Neural cell (in vitro differentiated cells): ENCODE results near the gene NDUFAF3.

Source experiments
- EZH2 ChIP-seq: fragments of 200-600, 300-800 bp; shearing (Covaris generic), sonication (generic); IDR thresholded peaks from 2 replicates; pipeline ENCODE4 v1.6.1; 2014; ENCODE audit warnings: antibody characterized with exemption, low read length, borderline replicate concordance, mild to moderate bottlenecking; ENCODE audit not compliant: insufficient read depth, poor library complexity, severe bottlenecking
- TAF1 ChIP-seq: IDR thresholded peaks from 2 replicates; pipeline ENCODE4 v1.6.1; 2012; ENCODE audit warnings: low read depth
- TF ChIP-seq, protein P1 (sequence below): fragments of 450-650 bp; IDR thresholded peaks from 2 replicates; pipeline ENCODE4 v1.5.1; 2014; ENCODE audit warnings: antibody characterized with exemption, mild to moderate bottlenecking, moderate library complexity; ENCODE audit not compliant: poor library complexity, severe bottlenecking
- TF ChIP-seq, protein P2 (sequence below): IDR thresholded peaks from 2 replicates; pipeline ENCODE4 v1.6.1; 2012; ENCODE audit warnings: borderline replicate concordance

DNA sequence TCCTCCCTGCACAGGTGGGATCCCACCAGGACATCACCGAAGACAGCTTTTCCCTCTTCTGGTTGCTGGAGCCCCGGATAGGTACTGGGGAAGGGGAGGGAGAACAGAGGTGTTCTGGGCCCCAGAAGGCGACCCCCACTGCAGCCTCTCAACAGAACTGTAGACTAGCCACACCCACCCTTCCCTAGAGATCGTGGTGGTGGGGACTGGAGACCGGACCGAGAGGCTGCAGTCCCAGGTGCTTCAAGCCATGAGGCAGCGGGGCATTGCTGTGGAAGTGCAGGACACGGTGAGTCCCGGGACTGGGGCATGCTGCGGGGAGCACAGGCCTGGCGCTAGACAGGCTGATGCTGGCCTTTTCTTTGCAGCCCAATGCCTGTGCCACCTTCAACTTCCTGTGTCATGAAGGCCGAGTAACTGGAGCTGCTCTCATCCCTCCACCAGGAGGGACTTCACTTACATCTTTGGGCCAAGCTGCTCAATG is 809 bp downstream of the NDUFAF3 start:
- TF ChIP-seq TAF1 (no peak), EZH2 (no peak)
- TF ChIP-seq, protein P1, sequence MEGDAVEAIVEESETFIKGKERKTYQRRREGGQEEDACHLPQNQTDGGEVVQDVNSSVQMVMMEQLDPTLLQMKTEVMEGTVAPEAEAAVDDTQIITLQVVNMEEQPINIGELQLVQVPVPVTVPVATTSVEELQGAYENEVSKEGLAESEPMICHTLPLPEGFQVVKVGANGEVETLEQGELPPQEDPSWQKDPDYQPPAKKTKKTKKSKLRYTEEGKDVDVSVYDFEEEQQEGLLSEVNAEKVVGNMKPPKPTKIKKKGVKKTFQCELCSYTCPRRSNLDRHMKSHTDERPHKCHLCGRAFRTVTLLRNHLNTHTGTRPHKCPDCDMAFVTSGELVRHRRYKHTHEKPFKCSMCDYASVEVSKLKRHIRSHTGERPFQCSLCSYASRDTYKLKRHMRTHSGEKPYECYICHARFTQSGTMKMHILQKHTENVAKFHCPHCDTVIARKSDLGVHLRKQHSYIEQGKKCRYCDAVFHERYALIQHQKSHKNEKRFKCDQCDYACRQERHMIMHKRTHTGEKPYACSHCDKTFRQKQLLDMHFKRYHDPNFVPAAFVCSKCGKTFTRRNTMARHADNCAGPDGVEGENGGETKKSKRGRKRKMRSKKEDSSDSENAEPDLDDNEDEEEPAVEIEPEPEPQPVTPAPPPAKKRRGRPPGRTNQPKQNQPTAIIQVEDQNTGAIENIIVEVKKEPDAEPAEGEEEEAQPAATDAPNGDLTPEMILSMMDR, result no peak
- TF ChIP-seq, protein P2, sequence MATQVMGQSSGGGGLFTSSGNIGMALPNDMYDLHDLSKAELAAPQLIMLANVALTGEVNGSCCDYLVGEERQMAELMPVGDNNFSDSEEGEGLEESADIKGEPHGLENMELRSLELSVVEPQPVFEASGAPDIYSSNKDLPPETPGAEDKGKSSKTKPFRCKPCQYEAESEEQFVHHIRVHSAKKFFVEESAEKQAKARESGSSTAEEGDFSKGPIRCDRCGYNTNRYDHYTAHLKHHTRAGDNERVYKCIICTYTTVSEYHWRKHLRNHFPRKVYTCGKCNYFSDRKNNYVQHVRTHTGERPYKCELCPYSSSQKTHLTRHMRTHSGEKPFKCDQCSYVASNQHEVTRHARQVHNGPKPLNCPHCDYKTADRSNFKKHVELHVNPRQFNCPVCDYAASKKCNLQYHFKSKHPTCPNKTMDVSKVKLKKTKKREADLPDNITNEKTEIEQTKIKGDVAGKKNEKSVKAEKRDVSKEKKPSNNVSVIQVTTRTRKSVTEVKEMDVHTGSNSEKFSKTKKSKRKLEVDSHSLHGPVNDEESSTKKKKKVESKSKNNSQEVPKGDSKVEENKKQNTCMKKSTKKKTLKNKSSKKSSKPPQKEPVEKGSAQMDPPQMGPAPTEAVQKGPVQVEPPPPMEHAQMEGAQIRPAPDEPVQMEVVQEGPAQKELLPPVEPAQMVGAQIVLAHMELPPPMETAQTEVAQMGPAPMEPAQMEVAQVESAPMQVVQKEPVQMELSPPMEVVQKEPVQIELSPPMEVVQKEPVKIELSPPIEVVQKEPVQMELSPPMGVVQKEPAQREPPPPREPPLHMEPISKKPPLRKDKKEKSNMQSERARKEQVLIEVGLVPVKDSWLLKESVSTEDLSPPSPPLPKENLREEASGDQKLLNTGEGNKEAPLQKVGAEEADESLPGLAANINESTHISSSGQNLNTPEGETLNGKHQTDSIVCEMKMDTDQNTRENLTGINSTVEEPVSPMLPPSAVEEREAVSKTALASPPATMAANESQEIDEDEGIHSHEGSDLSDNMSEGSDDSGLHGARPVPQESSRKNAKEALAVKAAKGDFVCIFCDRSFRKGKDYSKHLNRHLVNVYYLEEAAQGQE, result no peak
